ENCODE measurements around the gene B4GALT5. TPM values are rescaled to one million over a fixed set of nuclear protein-coding genes. Genes with fewer than 3 reads are reported as not detected.
A peak's percentile ranks its signal among the peaks of the same experiment; 100 is the strongest.
"Not testable (repeated sequence)": the region's sequence is repeated elsewhere in the genome, so short reads cannot be mapped to it uniquely, and the experiment has no call there.

Gene B4GALT5
- total RNA-seq, 1 donor from 2014 or later = 21.3 TPM

DNA sequence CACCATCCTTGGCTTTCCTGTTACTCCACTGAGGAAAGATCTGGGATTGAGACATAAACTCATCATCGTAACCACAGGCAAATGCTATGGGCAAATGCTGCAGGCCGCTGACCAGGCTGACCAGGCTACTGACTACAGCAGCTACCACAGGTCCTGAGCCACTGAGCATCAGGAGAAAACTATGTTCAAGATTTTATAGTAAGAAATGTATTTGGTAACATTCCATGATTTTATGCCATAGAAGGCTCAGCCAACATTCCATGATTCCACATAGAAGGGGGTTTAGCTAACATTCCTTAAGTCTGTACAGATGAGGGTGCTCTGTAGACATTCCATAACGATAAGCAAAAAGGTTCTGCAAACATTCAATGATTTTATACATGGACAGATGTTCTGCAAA lies 16.1 kb upstream of the B4GALT5 start:
- DNase-seq = no peak

- DNase-seq = no peak
These were observed 14.5 kb upstream of the B4GALT5 start for GRCh38 chr20:49727894-49728885.

- DNase-seq = no peak
These were observed 13.8 kb upstream of the B4GALT5 start for GRCh38 chr20:49727478-49727877.

- no peak for DNase-seq
These were observed 12.0 kb upstream of the B4GALT5 start for GRCh38 chr20:49725694-49726093.

DNA sequence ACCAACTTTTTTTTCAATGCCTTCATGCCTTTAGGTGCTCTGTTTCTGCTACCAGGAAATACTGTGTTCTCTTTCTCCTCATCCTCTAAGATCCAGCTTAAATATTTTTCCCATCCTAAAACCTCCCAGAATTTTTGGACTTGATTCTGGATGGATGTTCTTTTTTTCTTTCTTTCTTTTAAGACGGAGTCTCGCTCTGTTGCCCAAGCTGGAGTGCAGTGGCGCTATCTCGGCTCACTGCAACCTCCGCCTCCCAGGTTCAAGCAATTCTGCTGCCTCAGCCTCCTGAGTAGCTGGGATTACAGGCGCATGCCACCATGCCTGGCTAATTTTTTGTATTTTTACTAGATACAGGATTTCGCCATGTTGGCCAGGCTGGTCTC lies 11.5 kb upstream of the B4GALT5 start:
- DNase-seq = not testable (repeated sequence)

DNA sequence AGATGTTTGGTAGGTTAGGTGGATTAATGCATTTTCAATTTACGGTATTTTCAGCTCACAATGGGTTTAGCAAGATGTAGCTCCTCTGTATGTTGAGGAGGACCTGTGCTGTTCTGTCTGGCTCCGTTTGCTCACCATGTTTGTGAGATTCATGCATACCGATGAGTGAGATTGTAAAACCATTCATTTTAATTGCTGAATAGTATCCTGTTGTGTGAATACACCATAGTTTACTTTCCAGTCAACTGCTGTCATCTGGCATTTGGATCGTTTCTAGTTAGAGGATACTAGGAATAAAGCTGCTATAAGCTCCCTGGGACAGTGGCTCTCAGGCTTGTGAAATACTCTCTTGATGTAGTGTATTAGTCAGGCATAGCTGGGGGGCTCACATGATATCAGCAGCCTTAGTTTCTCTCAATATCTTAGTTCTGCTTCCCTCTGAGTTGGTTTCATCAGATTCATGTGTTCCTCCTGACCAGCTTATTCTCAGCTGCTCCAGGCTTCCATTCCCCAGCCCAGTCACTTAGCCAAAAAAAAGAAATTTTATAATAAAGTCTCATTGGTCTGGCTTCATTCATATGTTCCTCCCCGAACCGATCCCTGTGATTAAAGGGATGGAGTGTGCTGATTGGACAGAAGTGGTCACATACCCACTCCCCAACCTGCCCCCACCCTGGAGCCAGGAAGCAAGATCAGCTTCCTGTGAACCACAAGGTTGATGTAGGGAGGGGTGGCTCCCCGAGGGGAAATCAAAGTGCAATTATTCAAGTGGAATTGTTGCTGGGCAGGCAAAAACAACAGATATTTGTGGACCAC lies 10.9 kb upstream of the B4GALT5 start:
- DNase-seq = peak; percentile 24

DNA sequence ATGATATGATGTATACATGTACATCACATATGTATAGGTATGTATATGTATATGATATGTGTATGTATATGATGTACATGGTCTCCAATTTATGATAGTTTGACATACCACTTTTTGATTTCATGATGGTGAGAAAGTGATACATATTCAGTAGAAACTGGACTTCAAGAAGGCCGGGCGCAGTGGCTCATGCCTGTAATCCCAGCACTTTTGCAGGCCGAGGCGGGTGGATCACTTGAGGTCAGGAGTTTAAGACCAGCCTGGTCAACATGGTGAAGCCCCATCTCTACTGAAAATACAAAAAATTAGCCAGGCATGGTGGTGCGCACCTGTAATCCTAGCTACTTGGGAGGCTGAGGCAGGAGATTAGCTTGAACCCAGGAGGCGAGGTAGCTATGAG lies 10.1 kb upstream of the B4GALT5 start:
- not testable (repeated sequence) for DNase-seq

- not testable (repeated sequence) for DNase-seq
These were observed 7.6 kb upstream of the B4GALT5 start for GRCh38 chr20:49721326-49721725.

- DNase-seq = no peak
These were observed 1.8 kb upstream of the B4GALT5 start for GRCh38 chr20:49715466-49715865.

DNA sequence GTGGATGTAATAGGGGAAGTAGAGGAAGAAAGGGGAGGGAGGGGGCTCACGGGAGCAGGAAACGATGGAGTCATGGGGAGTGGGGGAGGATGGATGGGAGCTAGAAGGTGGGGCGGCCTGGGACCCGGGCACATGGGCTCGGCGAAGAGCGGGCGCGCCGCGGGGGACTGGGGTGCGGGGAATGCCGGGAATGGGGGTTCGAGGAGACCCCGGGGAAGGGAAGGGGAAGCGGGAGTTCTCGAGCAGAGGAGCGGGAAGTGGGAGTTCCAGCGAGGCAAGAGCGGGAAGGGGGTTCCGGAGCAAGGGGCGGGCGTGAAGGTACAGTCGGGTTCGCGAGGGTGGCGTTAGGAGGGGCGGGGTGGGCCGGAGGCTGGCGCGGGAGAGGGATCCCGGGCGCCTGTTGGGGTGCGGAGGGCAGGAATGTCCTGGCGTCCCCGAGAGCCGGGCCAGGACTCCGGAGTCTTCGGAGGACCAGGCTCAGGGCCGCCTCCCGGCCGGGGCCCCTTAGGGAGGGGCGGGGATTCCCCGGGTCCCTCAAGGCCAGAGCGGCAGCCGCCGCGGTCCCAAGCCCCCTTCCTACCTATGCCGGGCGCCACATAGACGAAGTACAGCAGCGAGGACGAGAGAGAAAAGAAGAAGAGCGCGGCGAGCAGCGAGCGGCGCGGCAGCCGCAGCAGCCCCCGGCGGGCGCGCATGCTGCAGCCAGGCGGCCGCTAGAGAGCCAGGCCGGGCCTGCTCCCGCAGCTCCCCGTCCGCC lies 504 bp downstream of the B4GALT5 start:
- peak; percentile 48 for DNase-seq

- DNase-seq = no peak
These were observed 1.1 kb downstream of the B4GALT5 start for GRCh38 chr20:49712646-49712995.

DNA sequence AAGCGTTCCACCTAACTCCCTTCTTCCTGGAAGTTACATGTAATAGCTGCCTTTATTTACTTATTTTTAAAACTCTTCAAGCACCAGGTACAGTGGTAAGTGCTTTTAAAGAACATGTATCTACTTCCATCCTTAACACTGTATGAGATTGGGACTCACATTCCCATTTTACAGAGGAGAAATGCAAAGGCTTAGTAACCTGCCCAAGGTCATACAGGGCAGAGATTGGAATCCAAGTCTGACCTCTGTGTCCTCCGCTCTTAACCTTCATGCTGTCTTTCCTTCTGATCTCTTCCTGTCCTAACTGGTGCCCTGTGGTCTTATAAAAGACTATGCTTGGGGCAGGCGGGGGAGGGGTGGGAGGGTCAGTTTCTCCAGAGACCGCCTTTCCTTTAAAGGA lies 1.6 kb downstream of the B4GALT5 start:
- no peak for DNase-seq

- no peak for DNase-seq
These were observed 2.1 kb downstream of the B4GALT5 start for GRCh38 chr20:49711667-49711987.

- DNase-seq = no peak
These were observed 2.6 kb downstream of the B4GALT5 start for GRCh38 chr20:49710971-49711666.

GRCh38 chr20:49707118-49707517 lies 6.6 kb downstream of the B4GALT5 start:
- no peak for DNase-seq

DNA sequence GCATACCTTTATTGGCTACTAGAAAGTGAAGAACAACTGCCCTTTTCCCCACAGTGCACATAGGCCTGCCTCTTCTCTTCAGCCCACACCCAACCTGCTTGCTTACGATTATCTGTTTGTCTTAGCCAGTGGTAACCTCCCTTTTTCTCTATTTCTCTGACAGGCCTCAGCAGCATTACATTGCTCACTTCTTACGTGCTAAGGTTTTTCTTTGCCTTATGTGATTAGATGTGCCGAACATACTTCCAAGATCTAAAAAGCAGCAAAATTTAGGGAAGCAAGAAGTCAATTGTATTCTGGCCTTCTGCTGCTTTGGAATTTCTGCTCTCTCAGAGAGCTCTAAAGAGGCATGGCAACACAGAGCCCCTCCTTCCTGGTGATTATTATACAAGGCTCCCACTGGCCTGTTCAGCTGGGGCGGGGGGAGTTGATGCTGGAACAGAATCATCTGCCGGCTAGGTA lies 7.0 kb downstream of the B4GALT5 start:
- peak; percentile 33 for DNase-seq

- DNase-seq = not testable (repeated sequence)
These were observed 7.8 kb downstream of the B4GALT5 start for GRCh38 chr20:49705893-49706292.

- no peak for DNase-seq
These were observed 8.3 kb downstream of the B4GALT5 start for GRCh38 chr20:49705358-49705757.

GRCh38 chr20:49704932-49705336 lies 8.7 kb downstream of the B4GALT5 start:
- DNase-seq = no peak

GRCh38 chr20:49701916-49702315 lies 11.8 kb downstream of the B4GALT5 start:
- DNase-seq = no peak

- no peak for DNase-seq
These were observed 12.4 kb downstream of the B4GALT5 start for GRCh38 chr20:49701241-49701790.
